Measurements from ENCODE around the gene NELFE.
"Not testable (repeated sequence)": the region's sequence is repeated elsewhere in the genome, so short reads cannot be mapped to it uniquely, and the experiment has no call there.

NELFE gene

DNA sequence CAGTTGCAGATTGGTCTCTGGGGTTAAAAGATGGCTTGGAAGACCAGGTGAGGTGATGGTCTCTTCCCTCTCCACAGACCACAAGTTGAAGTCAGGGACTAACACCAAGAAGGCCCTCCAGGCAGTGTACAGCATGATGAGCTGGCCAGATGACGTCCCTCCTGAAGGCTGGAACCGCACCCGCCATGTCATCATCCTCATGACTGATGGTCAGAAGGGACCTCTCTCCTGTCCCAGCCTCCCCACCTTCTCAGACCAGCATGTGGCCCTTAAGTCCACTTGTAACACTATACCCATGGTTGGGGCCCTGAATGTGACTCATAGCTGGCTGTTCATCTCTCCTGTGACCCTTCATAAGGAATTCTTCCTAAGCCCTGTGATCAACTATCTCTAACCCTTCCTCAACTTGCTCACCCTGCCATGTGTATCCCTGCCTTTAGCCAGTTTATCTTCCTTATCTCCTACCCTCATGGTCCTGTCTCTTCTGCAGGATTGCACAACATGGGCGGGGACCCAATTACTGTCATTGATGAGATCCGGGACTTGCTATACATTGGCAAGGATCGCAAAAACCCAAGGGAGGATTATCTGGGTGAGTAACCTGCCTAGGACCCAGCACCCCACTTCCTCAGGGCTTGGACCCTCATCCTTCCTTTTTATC, 9.9 kb downstream of the NELFE start:
- DNase-seq, result no peak

- no peak for DNase-seq
Observed at GRCh38 chr6:31948306-31948705, 10.5 kb downstream of the NELFE start.

DNA sequence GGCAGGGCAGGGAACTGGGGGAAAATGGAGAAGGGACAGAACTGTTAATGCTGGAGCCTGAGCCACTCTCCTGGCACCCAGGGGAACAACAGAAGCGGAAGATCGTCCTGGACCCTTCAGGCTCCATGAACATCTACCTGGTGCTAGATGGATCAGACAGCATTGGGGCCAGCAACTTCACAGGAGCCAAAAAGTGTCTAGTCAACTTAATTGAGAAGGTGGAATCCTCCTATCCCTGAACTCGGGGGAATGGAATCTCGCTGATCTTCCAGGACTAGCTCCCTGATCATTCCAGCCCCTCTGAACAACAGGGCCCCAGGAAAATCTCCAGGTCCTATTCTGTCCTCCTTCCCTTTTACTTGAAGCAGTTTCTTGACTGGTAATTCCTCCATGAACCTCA, 10.9 kb downstream of the NELFE start:
- no peak for DNase-seq

- no peak for DNase-seq
Observed at GRCh38 chr6:31947070-31947675, 11.6 kb downstream of the NELFE start.

DNA sequence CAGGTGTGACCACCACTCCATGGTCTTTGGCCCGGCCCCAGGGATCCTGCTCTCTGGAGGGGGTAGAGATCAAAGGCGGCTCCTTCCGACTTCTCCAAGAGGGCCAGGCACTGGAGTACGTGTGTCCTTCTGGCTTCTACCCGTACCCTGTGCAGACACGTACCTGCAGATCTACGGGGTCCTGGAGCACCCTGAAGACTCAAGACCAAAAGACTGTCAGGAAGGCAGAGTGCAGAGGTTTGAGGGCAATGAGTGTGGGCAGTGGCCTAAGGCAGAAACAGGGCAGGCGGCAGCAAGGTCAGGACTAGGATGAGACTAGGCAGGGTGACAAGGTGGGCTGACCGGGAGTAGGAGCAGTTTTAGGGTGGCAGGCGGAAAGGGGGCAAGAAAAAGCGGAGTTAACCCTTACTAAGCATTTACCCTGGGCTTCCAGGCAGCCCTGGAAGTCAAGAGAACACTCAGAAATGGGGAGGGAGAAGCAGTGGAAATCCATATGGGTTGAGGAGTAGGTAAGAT, 12.3 kb downstream of the NELFE start:
- DNase-seq, result no peak

- DNase-seq, result no peak
Observed at GRCh38 chr6:31945507-31946369, 13.0 kb downstream of the NELFE start, which contains the start of gene CFB. Gene CFB (plus strand): TSS chr6:31946095. CDS start chr6:31946222, 127 bp downstream.

GRCh38 chr6:31945154-31945506, 13.6 kb downstream of the NELFE start:
- no peak for DNase-seq

DNA sequence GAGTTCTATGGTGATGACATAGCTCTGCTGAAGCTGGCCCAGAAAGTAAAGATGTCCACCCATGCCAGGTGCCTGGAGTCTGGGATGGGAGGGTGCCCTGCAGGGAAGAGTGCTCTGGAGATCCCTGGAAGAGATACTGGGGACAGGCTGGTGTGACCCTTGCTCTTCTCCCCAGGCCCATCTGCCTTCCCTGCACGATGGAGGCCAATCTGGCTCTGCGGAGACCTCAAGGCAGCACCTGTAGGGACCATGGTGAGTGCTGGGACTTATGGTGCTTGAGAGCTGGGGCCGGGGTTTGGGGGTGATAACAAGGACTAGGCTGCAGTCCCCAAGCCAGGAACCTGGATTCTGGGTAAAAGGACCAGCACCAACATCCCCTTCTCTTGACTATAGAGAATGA, 15.0 kb downstream of the NELFE start:
- DNase-seq, result no peak

- DNase-seq, result no peak
Observed at GRCh38 chr6:31940256-31940664, 18.5 kb downstream of the NELFE start.

- no peak for DNase-seq
Observed at GRCh38 chr6:31935823-31936222, 22.9 kb downstream of the NELFE start.

GRCh38 chr6:31935021-31935420, 23.8 kb downstream of the NELFE start:
- no peak for DNase-seq

DNA sequence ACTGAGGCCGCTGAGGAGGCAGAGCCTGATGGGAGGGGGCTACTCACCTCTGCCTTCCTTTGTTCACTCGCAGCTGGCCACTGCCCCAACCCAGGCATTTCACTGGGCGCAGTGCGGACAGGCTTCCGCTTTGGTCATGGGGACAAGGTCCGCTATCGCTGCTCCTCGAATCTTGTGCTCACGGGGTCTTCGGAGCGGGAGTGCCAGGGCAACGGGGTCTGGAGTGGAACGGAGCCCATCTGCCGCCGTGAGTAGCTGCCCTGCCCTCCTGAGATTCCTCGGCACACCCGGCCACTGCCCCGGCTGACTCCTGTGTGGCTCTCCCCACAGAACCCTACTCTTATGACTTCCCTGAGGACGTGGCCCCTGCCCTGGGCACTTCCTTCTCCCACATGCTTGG, 25.2 kb downstream of the NELFE start:
- no peak for DNase-seq

GRCh38 chr6:31932137-31932536, 26.6 kb downstream of the NELFE start:
- not testable (repeated sequence) for DNase-seq

DNA sequence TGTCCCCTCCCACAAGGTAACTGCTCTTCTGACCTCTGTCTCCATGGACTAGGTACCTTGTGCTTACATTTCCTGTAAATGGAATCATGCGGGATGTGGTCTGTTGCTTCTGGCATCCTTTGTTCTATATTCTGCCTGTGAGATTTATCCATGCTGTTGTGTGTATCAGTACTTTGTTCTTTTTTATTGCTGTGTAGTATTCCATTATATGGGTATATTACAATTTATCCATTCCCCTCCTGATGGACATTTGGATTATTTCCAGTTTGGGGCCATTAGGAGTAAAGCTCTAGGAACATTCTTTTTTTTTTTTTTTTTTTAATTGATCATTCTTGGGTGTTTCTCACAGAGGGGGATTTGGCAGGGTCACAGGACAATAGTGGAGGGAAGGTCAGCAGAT, 27.8 kb downstream of the NELFE start:
- no peak for DNase-seq

DNA sequence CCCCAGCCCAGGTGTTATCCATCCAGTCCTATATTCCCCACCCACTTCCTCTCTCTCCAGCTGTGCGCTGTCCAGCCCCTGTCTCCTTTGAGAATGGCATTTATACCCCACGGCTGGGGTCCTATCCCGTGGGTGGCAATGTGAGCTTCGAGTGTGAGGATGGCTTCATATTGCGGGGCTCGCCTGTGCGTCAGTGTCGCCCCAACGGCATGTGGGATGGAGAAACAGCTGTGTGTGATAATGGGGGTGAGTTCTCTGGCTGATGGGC, 30.2 kb downstream of the NELFE start:
- DNase-seq, result no peak

DNA sequence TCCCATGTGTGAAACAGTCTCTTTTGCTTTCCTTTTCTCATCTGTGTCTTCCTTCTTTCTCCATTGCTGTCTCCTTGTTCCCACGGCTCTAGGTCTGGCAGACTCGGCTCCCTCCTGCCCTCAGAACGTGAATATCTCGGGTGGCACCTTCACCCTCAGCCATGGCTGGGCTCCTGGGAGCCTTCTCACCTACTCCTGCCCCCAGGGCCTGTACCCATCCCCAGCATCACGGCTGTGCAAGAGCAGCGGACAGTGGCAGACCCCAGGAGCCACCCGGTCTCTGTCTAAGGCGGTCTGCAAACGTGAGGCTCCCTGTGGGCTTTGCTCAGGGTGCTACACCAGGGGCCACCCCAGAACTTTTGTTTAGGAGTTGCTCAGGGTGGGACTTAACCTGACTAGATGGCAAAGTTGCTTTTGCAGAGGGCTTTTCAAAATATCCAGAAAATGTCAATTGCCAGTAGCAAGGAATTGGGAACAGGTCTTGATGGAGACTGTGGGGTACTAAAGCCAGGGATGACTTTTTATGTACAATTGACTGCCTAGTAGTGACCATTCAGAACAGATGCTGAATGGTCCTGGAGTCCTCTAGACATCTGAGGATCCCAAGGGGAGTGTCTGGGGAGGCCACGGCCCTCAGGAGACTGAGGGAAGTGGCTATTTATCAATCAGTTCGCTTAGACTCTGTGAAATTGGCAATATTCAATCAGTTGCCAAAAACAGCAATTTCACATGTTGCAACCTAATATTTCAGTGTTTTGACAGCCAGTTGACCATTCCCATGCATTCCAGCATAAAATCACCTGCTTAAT, 30.7 kb downstream of the NELFE start:
- DNase-seq, result no peak

DNA sequence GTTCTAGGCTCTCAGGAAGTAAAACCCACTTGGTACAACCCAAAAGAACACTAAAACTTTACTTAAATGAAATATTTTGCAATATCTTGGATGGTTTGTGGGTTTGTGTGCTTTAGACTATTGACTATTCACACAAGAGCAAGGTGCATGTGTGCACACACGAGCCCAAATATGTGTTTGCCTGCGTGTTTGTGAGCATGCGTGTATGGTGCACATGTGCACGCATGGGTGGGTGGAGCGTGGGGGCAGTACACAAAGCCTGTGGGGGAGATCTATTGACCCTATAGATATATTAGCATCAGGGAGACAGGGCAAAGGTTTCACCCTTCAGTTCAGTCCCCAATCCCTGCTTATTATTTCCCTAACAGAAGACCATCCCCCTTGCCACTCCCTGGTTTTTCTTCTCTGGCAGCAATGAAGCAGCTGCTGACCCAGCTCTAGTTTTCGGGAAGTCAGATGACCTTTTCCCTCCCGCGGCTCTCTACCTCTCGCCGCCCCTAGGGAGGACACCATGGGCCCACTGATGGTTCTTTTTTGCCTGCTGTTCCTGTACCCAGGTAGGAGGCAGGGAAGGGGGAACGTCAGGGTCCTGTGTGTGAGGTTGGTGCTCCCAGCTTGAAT, 31.4 kb downstream of the NELFE start, which contains the start of gene C2:
TSS of gene C2 (plus strand) at position 476 of the 621 bp plus-strand sequence. CDS start at position 512, 36 bp downstream.
- no peak for DNase-seq

DNA sequence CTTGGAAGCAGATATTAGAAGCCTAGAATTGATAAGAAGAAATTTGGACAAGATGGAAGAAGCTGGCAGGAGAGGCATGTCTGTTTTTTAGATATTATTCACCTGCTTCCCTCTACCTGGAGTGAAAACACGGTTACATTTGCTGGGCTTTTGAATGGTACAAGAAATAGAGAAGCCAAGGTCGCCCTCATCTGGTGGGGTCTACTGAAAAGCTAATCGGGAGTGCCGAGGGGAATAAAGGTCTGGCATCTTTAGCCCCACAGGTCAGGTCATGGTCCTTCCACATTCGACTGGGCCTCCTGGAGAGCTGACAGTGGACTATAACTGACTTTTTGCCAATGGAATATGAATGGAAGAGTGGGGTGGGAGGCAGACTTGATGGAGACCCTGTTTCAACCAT, 35.8 kb downstream of the NELFE start:
- DNase-seq, result no peak

DNA sequence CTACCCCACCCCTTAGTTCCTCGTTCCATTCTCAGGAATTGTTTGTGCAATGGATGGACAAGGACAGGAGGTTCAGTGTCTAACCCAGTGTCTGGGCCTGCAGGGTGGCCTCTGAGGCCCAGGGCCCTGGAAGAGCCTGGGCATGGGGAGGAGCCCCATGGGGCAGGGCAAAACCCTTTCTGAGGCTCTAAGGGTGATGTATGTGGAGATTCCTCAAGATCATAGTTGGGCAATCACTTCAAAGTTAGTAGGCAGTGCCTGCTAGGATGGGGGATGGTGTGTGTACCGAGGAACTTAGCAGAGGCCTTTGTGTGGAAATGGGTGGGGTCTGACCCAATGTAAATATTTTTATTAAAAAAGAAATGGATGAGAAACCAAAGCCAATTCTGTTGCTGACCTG, 38.0 kb downstream of the NELFE start:
- DNase-seq, result no peak

GRCh38 chr6:31919624-31920303, 39.0 kb downstream of the NELFE start:
- no peak for DNase-seq

DNA sequence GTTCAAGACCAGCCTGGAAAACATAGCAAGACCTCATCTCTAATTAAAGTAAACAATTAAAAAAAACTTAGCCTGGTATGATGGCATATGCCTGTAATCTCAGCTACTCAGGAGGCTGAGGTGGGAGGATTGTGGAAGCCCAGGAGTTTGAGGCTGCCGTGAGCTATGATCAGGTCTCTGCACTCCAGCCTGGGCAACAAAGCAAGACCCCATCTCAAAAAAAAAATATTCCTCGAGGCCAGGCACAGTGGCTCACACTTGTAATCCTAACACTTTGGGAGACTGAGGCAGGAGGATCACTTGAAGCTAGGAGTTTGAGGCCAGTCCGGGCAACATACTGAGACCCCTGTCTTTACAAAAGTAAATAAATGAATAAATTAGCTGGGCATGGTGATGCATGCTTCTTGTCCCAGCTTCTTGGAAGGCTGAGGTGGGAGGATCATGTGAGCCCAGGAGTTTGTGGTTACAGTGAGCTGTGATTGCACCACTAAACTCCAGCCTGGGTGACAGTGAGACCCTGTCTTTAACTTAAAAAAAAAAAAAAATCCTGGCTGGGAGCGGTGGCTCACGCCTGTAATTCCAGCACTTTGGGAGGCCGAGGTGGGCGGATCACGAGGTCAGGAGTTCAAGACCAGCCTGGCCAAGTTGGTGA, 40.6 kb downstream of the NELFE start:
- no peak for DNase-seq
